K562 (cell line): ENCODE results near the gene CERS1. TPM values are rescaled to one million over a fixed set of nuclear protein-coding genes. Genes with fewer than 3 reads are reported as not detected.
A peak's percentile ranks its signal among the peaks of the same experiment; 100 is the strongest.
"Not testable (repeated sequence)": the region's sequence is repeated elsewhere in the genome, so short reads cannot be mapped to it uniquely, and the experiment has no call there.

Source experiments
- ATAC-seq: fragments of 200-7000 bp; cut with Tn5 transposase; 3 replicates; pipeline ENCODE4 v1.9.1; 2020; ENCODE audit warnings: moderate library complexity
- BruUV-seq: library from RNA; stranded (reverse); fragments of 400-500 nt; replicated peaks from 2 replicates; lab custom pipeline; 2021; lab: Mats Ljungman, UMichigan
- CTCF ChIA-PET: fragments of 300-600 bp; formaldehyde crosslinking; extraction: SDS; loops from one replicate; lab custom pipeline; 2021; ENCODE audit warnings: low intra/inter-chr PET ratio; lab: Yijun Ruan, JAX
- POLR2A ChIA-PET: fragments of 300-600, 350-650 bp; sonication (Branson Sonifier 250); formaldehyde crosslinking; extraction: SDS; loops from one replicate; lab custom pipeline; 2021; ENCODE audit warnings: antibody characterized with exemption, inconsistent platforms; lab: Yijun Ruan, JAX
- DNase-seq, 4 experiments: peaks; one replicate each; pipeline versions ENCODE4 v3.0.0 to v3.0.0-alpha.2; 2011 to 2018; ENCODE audit warnings: low spot score in 3 of 4, mixed read lengths in 3 of 4; ENCODE audit errors: extremely low read depth in 1 of 4
- FAIRE-seq: peaks from 2 replicates; lab custom pipeline; 2011; peaks lifted over from hg19 to GRCh38; lab: Jason Lieb, UNC
- H2AFZ ChIP-seq: 2 replicates; pipeline ENCODE4 v1.6.0; 2011; ENCODE audit warnings: low read depth, low read length, control low read depth, inconsistent platforms
- H3K27ac ChIP-seq: fragments of 200-600 bp; 3 replicates; pipeline ENCODE4 v1.8.0; 2011; ENCODE audit warnings: low read depth, mild to moderate bottlenecking, control low read depth, inconsistent platforms, low read length, moderate library complexity, mixed read lengths; ENCODE audit errors: extremely low read depth
- H3K27me3 ChIP-seq, 2 experiments: fragments of 300-600 bp in 1 of 2; 2 replicates in 1 of 2; 3 replicates in 1 of 2; pipeline versions ENCODE4 v1.6.0 to v1.8.0; 2011; ENCODE audit warnings: inconsistent platforms in 2 of 2, low read length in 2 of 2, mild to moderate bottlenecking in 1 of 2, mixed read lengths in 1 of 2, moderate library complexity in 1 of 2; ENCODE audit not compliant: control insufficient read depth in 2 of 2, insufficient read depth in 2 of 2
- H3K36me3 ChIP-seq: fragments of 300-600 bp; 3 replicates; pipeline ENCODE4 v1.8.0; 2011; ENCODE audit warnings: mild to moderate bottlenecking, low read length, inconsistent platforms; ENCODE audit not compliant: control insufficient read depth, insufficient read depth
- H3K4me1 ChIP-seq, 2 experiments: fragments of 200-600 bp in 1 of 2; replicated peaks in 1 of 2; 2 replicates in 1 of 2; 3 replicates in 1 of 2; pipeline versions ENCODE4 v1.5.1 to v1.8.0; 2011; ENCODE audit warnings: inconsistent platforms in 2 of 2, low read length in 2 of 2, mild to moderate bottlenecking in 1 of 2, mixed read lengths in 1 of 2, moderate library complexity in 1 of 2; ENCODE audit not compliant: control insufficient read depth in 2 of 2, insufficient read depth in 2 of 2
- H3K4me2 ChIP-seq: 2 replicates; pipeline ENCODE4 v1.6.1; 2011; ENCODE audit warnings: low read length, control low read depth, inconsistent platforms, mixed read lengths; ENCODE audit not compliant: insufficient read depth
- H3K4me3 ChIP-seq: fragments of 200-600 bp; sonication (generic), shearing (Covaris generic); 2 replicates; pipeline ENCODE4 v1.5.1; 2016; ENCODE audit warnings: control low read depth, inconsistent platforms
- H3K79me2 ChIP-seq: fragments of 200-600 bp; 3 replicates; pipeline ENCODE4 v1.8.0; 2011; ENCODE audit warnings: low read length, inconsistent platforms; ENCODE audit not compliant: control insufficient read depth, insufficient read depth
- H3K9ac ChIP-seq, 2 experiments: 2 replicates each; pipeline versions ENCODE4 v1.6.0 to v1.6.1; 2011; ENCODE audit warnings: low read depth in 2 of 2, low read length in 2 of 2, control low read depth in 1 of 2, inconsistent platforms in 1 of 2, mild to moderate bottlenecking in 1 of 2, mixed read lengths in 1 of 2; ENCODE audit not compliant: insufficient read depth in 1 of 2
- H3K9me1 ChIP-seq: one replicate; pipeline ENCODE4 v1.6.0; 2011; ENCODE audit warnings: inconsistent platforms, mild to moderate bottlenecking, low read length, moderate library complexity; ENCODE audit not compliant: control insufficient read depth, insufficient read depth
- H3K9me3 ChIP-seq: replicated peaks from 2 replicates; pipeline ENCODE4 v1.5.1; 2011; ENCODE audit warnings: low read depth, low read length, inconsistent platforms; ENCODE audit not compliant: control insufficient read depth, insufficient read depth
- H4K20me1 ChIP-seq: replicated peaks from 2 replicates; pipeline ENCODE4 v1.6.1; 2011; ENCODE audit warnings: low read length, inconsistent platforms, mixed read lengths; ENCODE audit not compliant: control insufficient read depth, insufficient read depth
- KLF10 ChIP-seq: fragments of 250-450 bp; sonication (Bioruptor Pico); IDR thresholded peaks from 2 replicates; pipeline ENCODE4 v1.6.1; 2021; ENCODE audit warnings: matching md5 sums
- WGBS: fragments of 100-300 bp; shearing (Covaris generic); methylation state at CpG from one replicate; pipeline ENCODE4 v1.1.6; 2016; ENCODE audit warnings: low coverage, mixed read lengths; ENCODE audit not compliant: insufficient coverage; ENCODE audit errors: missing lambda C conversion rate; 5-methylcytosine and 5-hydroxymethylcytosine counted together
- in situ Hi-C: fragments of 300-500 bp; cut with MboI; formaldehyde crosslinking; loops from 4 replicates; pipeline ENCODE4 v1.15.0; 2018; ENCODE audit warnings: inconsistent platforms, mixed read lengths
- intact Hi-C: fragments of 100-400 bp; cut with micrococcal nuclease; formaldehyde crosslinking; loops from 2 replicates; pipeline ENCODE4 v1.14.2; 2022
- polyA plus RNA-seq, 8 experiments: library from polyadenylated mRNA; depleted of rRNA in 4 of 8; stranded (reverse) in 5 of 8; unstranded in 3 of 8; fragments of >200 nt; fragmentation: Nextera tagmentation in 2 of 8; fragmentation: Illumina TruSeq in 1 of 8; extraction: Ambion mirVana in 2 of 8; extraction: Trizol in 1 of 8; gene quantifications; 2 replicates each; pipeline versions ENCODE4 v1.2.1 to v1.2.3, GENCODE V29; 2011 to 2014; ENCODE audit warnings: inconsistent platforms in 1 of 8, missing spikeins in 1 of 8
- total RNA-seq, 7 experiments: library from RNA; depleted of rRNA in 6 of 7; stranded (reverse); fragments of >200 nt in 6 of 7; fragmentation: Illumina TruSeq in 2 of 7; extraction: Trizol in 2 of 7; gene quantifications; 2 replicates each; pipeline versions ENCODE4 v1.2.1 to v1.2.3, GENCODE V29; 2011 to 2021; ENCODE audit warnings: low replicate concordance in 1 of 7
- TF ChIP-seq, protein P1 (sequence below): sonication (generic); formaldehyde crosslinking; IDR thresholded peaks from 2 replicates; pipeline ENCODE4 v1.8.1; 2023; ENCODE audit warnings: mild to moderate bottlenecking, missing genetic modification reagents
- TF ChIP-seq, protein P2 (sequence below): sonication (generic); formaldehyde crosslinking; IDR thresholded peaks from 2 replicates; pipeline ENCODE4 v1.9.0; 2022; ENCODE audit warnings: mild to moderate bottlenecking, missing genetic modification reagents

Gene CERS1
- total and polyA plus RNA-seq, 9 of the 15 experiments (the other 6 are each of a cell fraction or from before 2014, with no cell fraction given), result 0.33 to 1.5 (median 0.86) TPM; not detected in 2

DNA sequence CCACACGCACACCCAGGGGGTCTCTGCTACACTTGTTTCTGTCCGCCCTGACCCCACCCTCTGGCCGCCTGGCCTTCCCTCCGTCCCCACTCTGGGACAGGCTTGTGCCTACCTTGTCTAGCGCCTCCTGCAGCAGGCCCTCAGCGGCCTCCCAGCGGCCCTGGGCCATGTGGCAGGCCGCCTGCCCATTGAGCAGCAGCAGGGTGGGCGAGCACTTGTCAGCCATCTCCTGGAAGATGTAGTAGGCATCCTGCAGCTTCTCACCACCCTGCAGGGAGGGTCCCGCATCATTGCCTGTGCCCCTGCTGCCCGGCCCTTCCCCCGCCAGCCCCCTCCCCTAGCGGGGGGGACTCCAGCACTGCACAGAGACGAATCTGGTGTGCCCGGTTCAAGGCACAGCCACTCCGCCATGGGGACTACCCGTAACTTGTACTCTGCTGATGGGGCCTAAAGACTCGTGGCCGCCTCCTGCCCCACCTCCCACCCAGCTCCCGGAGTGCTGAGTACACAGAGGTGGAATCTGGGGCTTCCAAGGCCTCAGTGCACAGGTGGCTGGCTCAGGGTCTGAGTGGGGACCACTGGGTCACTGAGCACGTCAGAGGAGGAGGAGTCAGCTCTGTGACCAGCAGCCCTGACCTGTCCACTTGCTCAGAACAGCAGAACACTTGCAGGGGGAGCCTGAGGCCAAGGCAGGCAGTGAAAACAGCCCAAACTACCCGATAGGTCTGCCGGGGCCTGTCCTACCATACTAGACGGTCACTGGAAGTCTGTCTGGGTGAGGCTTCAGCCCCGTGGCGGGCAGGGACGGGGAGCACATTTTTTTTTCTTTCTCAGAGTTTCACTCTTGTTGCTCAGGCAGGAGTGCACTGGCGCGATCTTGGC is 7.4 kb upstream of the CERS1 start (continued):
- TF ChIP-seq, protein P1, sequence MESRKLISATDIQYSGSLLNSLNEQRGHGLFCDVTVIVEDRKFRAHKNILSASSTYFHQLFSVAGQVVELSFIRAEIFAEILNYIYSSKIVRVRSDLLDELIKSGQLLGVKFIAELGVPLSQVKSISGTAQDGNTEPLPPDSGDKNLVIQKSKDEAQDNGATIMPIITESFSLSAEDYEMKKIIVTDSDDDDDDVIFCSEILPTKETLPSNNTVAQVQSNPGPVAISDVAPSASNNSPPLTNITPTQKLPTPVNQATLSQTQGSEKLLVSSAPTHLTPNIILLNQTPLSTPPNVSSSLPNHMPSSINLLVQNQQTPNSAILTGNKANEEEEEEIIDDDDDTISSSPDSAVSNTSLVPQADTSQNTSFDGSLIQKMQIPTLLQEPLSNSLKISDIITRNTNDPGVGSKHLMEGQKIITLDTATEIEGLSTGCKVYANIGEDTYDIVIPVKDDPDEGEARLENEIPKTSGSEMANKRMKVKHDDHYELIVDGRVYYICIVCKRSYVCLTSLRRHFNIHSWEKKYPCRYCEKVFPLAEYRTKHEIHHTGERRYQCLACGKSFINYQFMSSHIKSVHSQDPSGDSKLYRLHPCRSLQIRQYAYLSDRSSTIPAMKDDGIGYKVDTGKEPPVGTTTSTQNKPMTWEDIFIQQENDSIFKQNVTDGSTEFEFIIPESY (CRISPR knock-in tag), result peak; percentile 100
- TF ChIP-seq KLF10 (CRISPR knock-in tag), result no peak
- TF ChIP-seq, protein P2, sequence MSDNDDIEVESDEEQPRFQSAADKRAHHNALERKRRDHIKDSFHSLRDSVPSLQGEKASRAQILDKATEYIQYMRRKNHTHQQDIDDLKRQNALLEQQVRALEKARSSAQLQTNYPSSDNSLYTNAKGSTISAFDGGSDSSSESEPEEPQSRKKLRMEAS, result peak; percentile 54; the same call in 1 of the 2 replicates

DNA sequence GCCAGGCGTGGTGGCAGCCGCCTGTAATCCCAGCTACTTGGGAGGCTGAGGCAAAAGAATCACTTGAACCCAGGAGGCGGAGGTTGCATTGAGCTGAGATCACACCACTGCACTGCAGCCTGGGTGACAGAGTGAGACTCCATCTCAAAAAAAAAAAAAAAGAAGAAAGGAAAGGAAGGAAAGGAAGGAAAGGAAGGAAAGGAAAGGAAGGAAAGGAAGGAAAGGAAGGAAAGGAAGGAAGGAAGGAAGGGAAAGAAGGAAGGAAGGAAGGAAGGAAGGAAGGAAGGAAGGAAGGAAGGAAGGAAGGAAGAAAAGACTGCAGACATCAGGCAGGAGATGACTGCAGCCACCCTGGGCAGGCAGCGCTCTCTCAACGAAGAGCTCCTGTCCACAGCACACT is 6.6 kb upstream of the CERS1 start:
- H3K4me2 ChIP-seq, FAIRE-seq, H2AFZ ChIP-seq, CTCF ChIA-PET, H3K27ac ChIP-seq, intact Hi-C loops, ATAC-seq, DNase-seq, BruUV-seq, H3K79me2 ChIP-seq, H3K9ac ChIP-seq, H3K9me1 ChIP-seq, H3K9me3 ChIP-seq, H3K27me3 ChIP-seq, H3K4me3 ChIP-seq, in situ Hi-C loops: not testable (repeated sequence)
- POLR2A ChIA-PET, result interaction anchor here (0.8 to 1.4 kb wide), 3 partner anchors 11 to 341 kb away, joined by 3 to 5 read pairs (median 3); no protein-coding TSS in a partner anchor
- peaks cover 12 to 66% of the 10 kb centered on the region in 2 experiments for H3K4me1 ChIP-seq
- WGBS, result 92% methylated on average over 4 of the region's 5 CpGs
- H3K36me3 ChIP-seq, result peaks cover 64% of the 10 kb centered on the region; the same call in 2 of the 3 replicates
- peaks cover 14% of the 10 kb centered on the region for H4K20me1 ChIP-seq
